ENCODE measurements around the gene GAREM1. TPM values are rescaled to one million over a fixed set of nuclear protein-coding genes. Genes with fewer than 3 reads are reported as not detected.
"Not testable (repeated sequence)": the region's sequence is repeated elsewhere in the genome, so short reads cannot be mapped to it uniquely, and the experiment has no call there.

The GAREM1 gene
- total RNA-seq (under 1 TPM; 0.26 to 0.41 (median 0.33) TPM), total RNA-seq (0.07 to 1.4 (median 0.45) reads per million in 29 experiments)
- total RNA-seq (2013), result 0.22 TPM

DNA sequence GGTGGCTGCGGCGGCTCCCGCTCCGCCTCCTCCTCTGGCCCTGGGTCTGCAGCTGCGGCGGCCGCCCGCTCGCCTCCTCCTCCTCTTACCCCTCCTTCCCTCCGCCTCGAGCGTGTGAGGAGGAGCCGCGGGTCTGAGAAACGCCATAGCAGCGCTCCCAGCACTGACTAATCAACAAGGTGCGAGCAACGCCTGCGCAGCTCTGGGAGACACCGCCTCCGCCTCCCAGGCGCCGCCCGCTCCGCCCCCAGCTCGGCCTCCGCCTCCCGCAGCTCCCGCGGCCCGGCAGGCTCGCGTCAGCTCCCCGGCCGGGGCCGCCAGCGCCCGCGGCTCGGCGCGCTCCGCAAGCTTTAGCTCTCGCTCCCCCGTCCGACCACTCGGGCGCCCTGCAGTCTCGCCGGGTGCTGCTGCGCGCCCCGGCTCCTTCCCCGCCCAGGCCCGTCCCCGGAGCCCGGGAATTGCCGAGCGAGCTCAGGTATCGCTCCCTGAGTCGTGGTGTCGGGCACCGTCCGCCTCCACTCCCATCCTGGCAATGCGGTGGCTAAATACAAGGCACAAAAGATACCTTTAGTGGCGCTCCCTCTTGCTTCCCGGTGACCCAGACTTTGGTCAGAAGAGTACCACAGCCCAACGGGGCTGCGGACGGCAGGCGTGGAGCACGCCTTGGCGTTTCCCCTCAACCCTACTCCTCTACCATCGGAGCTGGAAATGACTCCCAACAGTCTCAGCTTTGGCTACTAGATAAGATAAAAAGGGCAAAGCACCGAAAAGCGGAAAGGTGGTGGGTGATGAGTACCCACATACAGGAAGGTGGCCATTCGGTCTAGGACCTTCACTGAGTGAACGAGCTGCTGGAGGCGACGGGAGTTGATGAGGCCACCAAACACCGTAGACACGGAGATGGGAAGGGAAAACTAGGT lies at the start of gene GAREM1:
TSS of gene GAREM1 (minus strand) at position 169 of the 920 bp plus-strand sequence. CDS start 454 bp downstream, outside the sequence.
- H3K27ac ChIP-seq (ENCODE audit: low read length), result no peak within 1 kb of the TSS
- Mint-ChIP-seq H3K4me3 (peak within 1 kb of the TSS; percentile 77 to 80 (median 80)), H3K4me1 (peaks cover 22 to 35% (median 32%) of the 10 kb centered on the region in 3 donors), H3K9me3 (no peaks in the 10 kb centered on the region), H3K27ac (peak within 1 kb of the TSS in 1 of 2 donors; percentile 71), H3K27me3 (peaks cover 23 to 41% of the 10 kb centered on the region in 2 donors), H3K36me3 (no peaks in the 10 kb centered on the region)
- H3K4me1 ChIP-seq (ENCODE audit: control insufficient read depth in 1 of 2, extremely low read depth in 1 of 2, insufficient read depth in 2 of 2, low read length in 2 of 2), result peaks cover 8 to 20% of the 10 kb centered on the region in 2 experiments
- H3K27me3 ChIP-seq (replicated peaks in 1 of 2; ENCODE audit: control insufficient read depth in 2 of 2, extremely low read depth in 1 of 2, insufficient read depth in 2 of 2, low read length in 1 of 2), result peaks cover 9 to 15% of the 10 kb centered on the region in 2 experiments
- ChIA-PET POLR2A (interaction anchor here in 1 of 2 donors (0.6 kb wide), 1 partner anchor 528 kb away, joined by 3 read pairs; the partner anchor contains the start of gene TRAPPC8), CTCF (interaction anchor here in 1 of 2 donors (0.6 to 1.7 kb wide), 4 partner anchors 60 to 313 kb away, joined by 3 to 10 read pairs (median 6); no protein-coding TSS in a partner anchor)
- ATAC-seq (replicated peaks in 1 of 4), result peak; percentile 92 to 95 (median 93)
- no peaks in the 10 kb centered on the region for H3K36me3 ChIP-seq (ENCODE audit: control insufficient read depth in 2 of 2, extremely low read depth in 1 of 2, insufficient read depth in 1 of 2, low read length in 1 of 2)
- DNase-seq, result peak; percentile 40 to 86 (median 68)
- H3K4me3 ChIP-seq (ENCODE audit: control insufficient read depth in 1 of 2, extremely low read depth in 1 of 2, low read length in 1 of 2), result peak within 1 kb of the TSS; percentile 44 to 58
- H3K9me3 ChIP-seq, result no peaks in the 10 kb centered on the region
- WGBS (ENCODE audit: insufficient coverage), result 1% methylated on average over 78 of the region's 82 CpGs

DNA sequence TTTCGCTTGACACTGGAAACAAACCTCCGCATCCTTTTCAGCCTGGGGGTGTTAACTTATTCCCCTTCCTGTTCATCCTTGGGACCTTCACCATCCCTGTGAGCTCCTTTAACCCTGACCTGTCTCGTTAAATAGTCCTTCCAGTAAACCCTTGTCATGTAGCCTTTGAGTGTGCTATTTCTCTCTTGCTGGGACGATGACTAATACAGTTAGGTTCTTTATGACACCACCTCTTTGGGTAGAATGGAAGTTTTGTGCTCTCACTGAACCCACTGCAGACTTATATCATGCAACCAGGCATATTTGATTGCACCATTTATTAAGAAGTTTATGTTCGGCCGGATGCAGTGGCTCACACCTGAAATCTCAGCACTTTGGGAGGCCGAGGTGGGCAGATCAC lies 40.5 kb upstream of the GAREM1 start:
- ChIA-PET POLR2A (no interaction called here), CTCF (no interaction called here)
- Histone ChIP-seq H3K36me3 (ENCODE audit: control insufficient read depth in 2 of 2, extremely low read depth in 1 of 2, insufficient read depth in 1 of 2, low read length in 1 of 2) (no peaks in the 10 kb centered on the region), H3K27ac (ENCODE audit: low read length) (no peak overlapping the region), H3K4me1 (ENCODE audit: control insufficient read depth in 1 of 2, extremely low read depth in 1 of 2, insufficient read depth in 2 of 2, low read length in 2 of 2) (no peaks in the 10 kb centered on the region), H3K9me3 (no peaks in the 10 kb centered on the region), H3K27me3 (replicated peaks in 1 of 2; ENCODE audit: control insufficient read depth in 2 of 2, extremely low read depth in 1 of 2, insufficient read depth in 2 of 2, low read length in 1 of 2) (peaks cover 0 to 2% of the 10 kb centered on the region in 2 experiments), H3K4me3 (ENCODE audit: control insufficient read depth in 1 of 2, extremely low read depth in 1 of 2, low read length in 1 of 2) (no peak overlapping the region)
- H3K9me3 Mint-ChIP-seq, result no peaks in the 10 kb centered on the region
- no peak for ATAC-seq (replicated peaks in 1 of 4)
- whole genome bisulfite sequencing (ENCODE audit: insufficient coverage), result 92% methylated on average over 2 of the region's 7 CpGs
- H3K27ac Mint-ChIP-seq, result no peak overlapping the region
- H3K27me3 Mint-ChIP-seq, result peaks cover 4 to 20% of the 10 kb centered on the region in 2 donors
- H3K36me3 Mint-ChIP-seq, result no peaks in the 10 kb centered on the region
- H3K4me3 Mint-ChIP-seq, result no peak overlapping the region
- no peak for DNase-seq
- H3K4me1 Mint-ChIP-seq, result no peaks in the 10 kb centered on the region

DNA sequence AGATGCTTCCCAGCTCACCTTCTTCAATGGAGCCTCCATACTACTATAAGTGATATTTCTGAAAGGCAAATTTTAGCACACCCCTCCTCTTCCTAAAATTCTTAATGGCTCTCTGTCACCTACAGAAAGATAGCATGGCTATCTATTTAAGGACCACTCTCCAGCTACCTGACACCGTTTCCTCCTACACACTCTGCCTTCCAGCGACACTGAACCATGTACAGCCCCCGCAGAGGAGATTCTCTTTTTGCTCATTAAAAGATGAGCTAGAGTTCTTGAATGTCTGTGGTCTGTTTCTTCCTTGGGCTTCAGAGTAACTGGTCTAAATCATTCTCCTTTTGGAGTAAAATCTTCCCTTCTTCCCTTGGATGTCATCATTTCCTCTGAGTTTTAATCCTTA lies 38.4 kb upstream of the GAREM1 start:
- no peaks in the 10 kb centered on the region for H3K4me1 ChIP-seq (ENCODE audit: control insufficient read depth in 1 of 2, extremely low read depth in 1 of 2, insufficient read depth in 2 of 2, low read length in 2 of 2)
- Mint-ChIP-seq H3K36me3 (no peaks in the 10 kb centered on the region), H3K4me1 (no peaks in the 10 kb centered on the region), H3K27me3 (peaks cover 4 to 16% of the 10 kb centered on the region in 2 donors), H3K9me3 (no peaks in the 10 kb centered on the region), H3K4me3 (no peak overlapping the region), H3K27ac (no peak overlapping the region)
- ChIA-PET CTCF (interaction anchor here in 1 of 2 donors (0.6 kb wide), 1 partner anchor 1342 kb away, joined by 3 read pairs; no protein-coding TSS in a partner anchor), POLR2A (no interaction called here)
- H3K36me3 ChIP-seq (ENCODE audit: control insufficient read depth in 2 of 2, extremely low read depth in 1 of 2, insufficient read depth in 1 of 2, low read length in 1 of 2), result no peaks in the 10 kb centered on the region
- H3K9me3 ChIP-seq, result no peaks in the 10 kb centered on the region
- peaks cover 0 to 2% of the 10 kb centered on the region in 2 experiments for H3K27me3 ChIP-seq (replicated peaks in 1 of 2; ENCODE audit: control insufficient read depth in 2 of 2, extremely low read depth in 1 of 2, insufficient read depth in 2 of 2, low read length in 1 of 2)
- no peak for DNase-seq
- H3K27ac ChIP-seq (ENCODE audit: low read length), result no peak overlapping the region
- ATAC-seq (replicated peaks in 1 of 4), result no peak
- no peak overlapping the region for H3K4me3 ChIP-seq (ENCODE audit: control insufficient read depth in 1 of 2, extremely low read depth in 1 of 2, low read length in 1 of 2)
- no CpG with 5 or more reads among the region's 3 CpGs for WGBS (ENCODE audit: insufficient coverage)

- ATAC-seq (replicated peaks in 1 of 4) (no peak), DNase-seq (no peak)
- Histone ChIP-seq H3K9me3 (no peaks in the 10 kb centered on the region), H3K27ac (ENCODE audit: low read length) (no peak overlapping the region), H3K36me3 (ENCODE audit: control insufficient read depth in 2 of 2, extremely low read depth in 1 of 2, insufficient read depth in 1 of 2, low read length in 1 of 2) (no peaks in the 10 kb centered on the region), H3K4me1 (ENCODE audit: control insufficient read depth in 1 of 2, extremely low read depth in 1 of 2, insufficient read depth in 2 of 2, low read length in 2 of 2) (no peaks in the 10 kb centered on the region), H3K4me3 (ENCODE audit: control insufficient read depth in 1 of 2, extremely low read depth in 1 of 2, low read length in 1 of 2) (no peak overlapping the region), H3K27me3 (replicated peaks in 1 of 2; ENCODE audit: control insufficient read depth in 2 of 2, extremely low read depth in 1 of 2, insufficient read depth in 2 of 2, low read length in 1 of 2) (no peaks in the 10 kb centered on the region)
- Mint-ChIP-seq H3K9me3 (no peaks in the 10 kb centered on the region), H3K4me1 (no peaks in the 10 kb centered on the region), H3K36me3 (no peaks in the 10 kb centered on the region), H3K27me3 (peaks cover 6 to 23% of the 10 kb centered on the region in 2 donors), H3K4me3 (no peak overlapping the region), H3K27ac (no peak overlapping the region)
- ChIA-PET POLR2A (no interaction called here), CTCF (interaction anchor here in 1 of 2 donors (0.6 kb wide), 1 partner anchor 1823 kb away, joined by 3 read pairs; no protein-coding TSS in a partner anchor)
- WGBS (ENCODE audit: insufficient coverage), result no CpG with 5 or more reads among the region's 1 CpG
Observed at GRCh38 chr18:32507093-32507492, 36.4 kb upstream of the GAREM1 start.

- Mint-ChIP-seq H3K36me3 (no peaks in the 10 kb centered on the region), H3K27me3 (peaks cover 29 to 36% of the 10 kb centered on the region in 2 donors), H3K27ac (no peak overlapping the region), H3K4me3 (no peak overlapping the region), H3K4me1 (no peaks in the 10 kb centered on the region), H3K9me3 (peaks cover 0 to 4% (median 0%) of the 10 kb centered on the region in 3 donors)
- WGBS (ENCODE audit: insufficient coverage), result 63% methylated on average over 2 of the region's 4 CpGs
- POLR2A ChIA-PET, result no interaction called here
- H3K27ac ChIP-seq (ENCODE audit: low read length), result no peak overlapping the region
- DNase-seq (no peak), ATAC-seq (replicated peaks in 1 of 4) (no peak)
- no peaks in the 10 kb centered on the region for H3K9me3 ChIP-seq
- H3K36me3 ChIP-seq (ENCODE audit: control insufficient read depth in 2 of 2, extremely low read depth in 1 of 2, insufficient read depth in 1 of 2, low read length in 1 of 2), result no peaks in the 10 kb centered on the region
- CTCF ChIA-PET, result no interaction called here
- no peaks in the 10 kb centered on the region for H3K4me1 ChIP-seq (ENCODE audit: control insufficient read depth in 1 of 2, extremely low read depth in 1 of 2, insufficient read depth in 2 of 2, low read length in 2 of 2)
- H3K4me3 ChIP-seq (ENCODE audit: control insufficient read depth in 1 of 2, extremely low read depth in 1 of 2, low read length in 1 of 2), result no peak overlapping the region
- peaks cover 0 to 12% of the 10 kb centered on the region in 2 experiments for H3K27me3 ChIP-seq (replicated peaks in 1 of 2; ENCODE audit: control insufficient read depth in 2 of 2, extremely low read depth in 1 of 2, insufficient read depth in 2 of 2, low read length in 1 of 2)
Observed at GRCh38 chr18:32502014-32502413, 31.3 kb upstream of the GAREM1 start.

DNA sequence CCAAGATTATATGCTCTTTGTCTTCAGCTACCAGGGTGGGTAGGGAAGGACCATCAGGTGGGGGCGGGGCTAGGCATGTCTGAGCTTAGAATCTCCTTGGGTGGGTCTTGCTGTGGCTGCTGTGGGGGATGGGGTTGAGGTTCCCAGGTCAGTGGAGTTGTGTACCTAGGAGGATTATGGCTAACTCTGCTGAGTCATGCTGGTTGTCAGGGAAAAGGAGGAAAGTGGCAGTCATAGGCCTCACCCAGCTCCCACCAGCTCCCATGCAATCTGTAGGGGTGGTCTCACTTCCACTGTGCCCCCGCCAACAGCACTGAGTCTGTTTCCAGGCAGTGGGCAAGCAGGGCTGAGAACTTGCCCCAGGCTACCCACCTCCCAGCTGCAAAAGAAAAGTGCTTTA lies 30.6 kb upstream of the GAREM1 start:
- POLR2A ChIA-PET; H3K36me3 ChIP-seq (ENCODE audit: control insufficient read depth in 2 of 2, extremely low read depth in 1 of 2, insufficient read depth in 1 of 2, low read length in 1 of 2); H3K9me3 Mint-ChIP-seq; DNase-seq; H3K4me1 Mint-ChIP-seq; H3K9me3 ChIP-seq; H3K4me1 ChIP-seq (ENCODE audit: control insufficient read depth in 1 of 2, extremely low read depth in 1 of 2, insufficient read depth in 2 of 2, low read length in 2 of 2); H3K4me3 Mint-ChIP-seq; H3K36me3 Mint-ChIP-seq; ATAC-seq (replicated peaks in 1 of 4); H3K27ac Mint-ChIP-seq; H3K4me3 ChIP-seq (ENCODE audit: control insufficient read depth in 1 of 2, extremely low read depth in 1 of 2, low read length in 1 of 2); H3K27ac ChIP-seq (ENCODE audit: low read length): not testable (repeated sequence)
- CTCF ChIA-PET, result interaction anchor here in 1 of 2 donors (0.6 kb wide), 1 partner anchor 366 kb away, joined by 6 read pairs; no protein-coding TSS in a partner anchor
- H3K27me3 Mint-ChIP-seq, result peaks cover 30 to 37% of the 10 kb centered on the region in 2 donors
- no CpG with 5 or more reads among the region's 2 CpGs for WGBS (ENCODE audit: insufficient coverage)
- H3K27me3 ChIP-seq (replicated peaks in 1 of 2; ENCODE audit: control insufficient read depth in 2 of 2, extremely low read depth in 1 of 2, insufficient read depth in 2 of 2, low read length in 1 of 2), result peaks cover 0 to 12% of the 10 kb centered on the region in 2 experiments

All from T-cell (primary cell).